HEK293 (cell line): ENCODE measurements around the gene SUSD2.

Source experiments
- CTCF ChIA-PET: fragments of 350-600 bp; formaldehyde crosslinking; extraction: SDS; loops from one replicate; lab custom pipeline; 2021; ENCODE audit warnings: antibody characterized with exemption; lab: Yijun Ruan, JAX
- POLR2A ChIA-PET: fragments of 300-600 bp; formaldehyde crosslinking; extraction: SDS; loops from one replicate; lab custom pipeline; 2020; ENCODE audit warnings: antibody characterized with exemption, inconsistent platforms; lab: Yijun Ruan, JAX
- H3K27ac ChIP-seq: fragments of 200-500 bp; sonication (Bioruptor generic); 2 replicates; pipeline ENCODE4 v1.5.1; 2014; ENCODE audit warnings: low read depth, low read length, control low read depth, inconsistent platforms; ENCODE audit errors: extremely low read depth
- H3K36me3 ChIP-seq, 2 experiments: fragments of 200-500 bp in 1 of 2; sonication (Bioruptor generic) in 1 of 2; 1 replicate in 1 of 2; 2 replicates in 1 of 2; pipeline ENCODE4 v1.5.1; 2014 to 2017; ENCODE audit warnings: inconsistent platforms in 2 of 2, low read length in 2 of 2; ENCODE audit not compliant: control insufficient read depth in 2 of 2, insufficient read depth in 1 of 2
- H3K4me1 ChIP-seq: fragments of 200-500 bp; sonication (Bioruptor generic); 2 replicates; pipeline ENCODE4 v1.5.1; 2014; ENCODE audit warnings: mild to moderate bottlenecking, low read length, inconsistent platforms; ENCODE audit not compliant: control insufficient read depth, insufficient read depth
- H3K4me3 ChIP-seq: 2 replicates; pipeline ENCODE4 v1.5.1; 2011; ENCODE audit warnings: low read depth, mild to moderate bottlenecking, control low read depth, low read length, moderate library complexity
- H3K9me3 ChIP-seq: fragments of 200-500 bp; sonication (Bioruptor generic); 2 replicates; pipeline ENCODE4 v1.5.1; 2014; ENCODE audit warnings: low read depth, low read length, inconsistent platforms; ENCODE audit not compliant: control insufficient read depth, insufficient read depth
- GLIS1 ChIP-seq: fragments of 450-650 bp; formaldehyde crosslinking; IDR thresholded peaks from 2 replicates; pipeline ENCODE4 v1.5.1; 2016; ENCODE audit warnings: missing biosample characterization, missing genetic modification characterization
- HOXD13 ChIP-seq: sonication (generic); formaldehyde crosslinking; IDR thresholded peaks from 2 replicates; pipeline ENCODE4 v1.8.0; 2022; ENCODE audit warnings: missing genetic modification reagents, borderline replicate concordance
- PRDM1 ChIP-seq: fragments of 450-650 bp; formaldehyde crosslinking; IDR thresholded peaks from 2 replicates; pipeline ENCODE4; 2016; ENCODE audit warnings: missing biosample characterization, missing genetic modification characterization
- PRDM4 ChIP-seq: fragments of 450-650 bp; formaldehyde crosslinking; IDR thresholded peaks from 2 replicates; pipeline ENCODE4 v1.5.1; 2017; ENCODE audit warnings: missing biosample characterization, missing genetic modification characterization
- SCRT2 ChIP-seq: fragments of 450-650 bp; formaldehyde crosslinking; IDR thresholded peaks from 2 replicates; pipeline ENCODE4 v1.5.1; 2016; ENCODE audit warnings: missing biosample characterization, missing genetic modification characterization
- SP3 ChIP-seq: fragments of 450-650 bp; formaldehyde crosslinking; IDR thresholded peaks from 2 replicates; pipeline ENCODE4 v1.5.1; 2016; ENCODE audit warnings: missing biosample characterization, missing genetic modification characterization
- TSHZ1 ChIP-seq: fragments of 450-650 bp; formaldehyde crosslinking; IDR thresholded peaks from 2 replicates; pipeline ENCODE4 v1.5.1; 2016; ENCODE audit warnings: missing biosample characterization, missing genetic modification characterization, borderline replicate concordance
- ZBTB7A ChIP-seq: fragments of 450-650 bp; formaldehyde crosslinking; IDR thresholded peaks from 2 replicates; pipeline ENCODE4 v1.5.1; 2016; ENCODE audit warnings: low read depth, missing biosample characterization, missing genetic modification characterization
- ZNF155 ChIP-seq: fragments of 450-650 bp; formaldehyde crosslinking; IDR thresholded peaks from 2 replicates; pipeline ENCODE4 v1.5.1; 2016; ENCODE audit warnings: missing biosample characterization, missing genetic modification characterization
- ZNF175 ChIP-seq: fragments of 450-650 bp; formaldehyde crosslinking; IDR thresholded peaks from 2 replicates; pipeline ENCODE4 v1.5.1; 2016; ENCODE audit warnings: missing biosample characterization, missing genetic modification characterization
- ZNF223 ChIP-seq: fragments of 450-650 bp; formaldehyde crosslinking; IDR thresholded peaks from 2 replicates; pipeline ENCODE4 v1.5.1; 2016; ENCODE audit warnings: missing biosample characterization, missing genetic modification characterization
- ZNF24 ChIP-seq: fragments of 450-650 bp; formaldehyde crosslinking; IDR thresholded peaks from 2 replicates; pipeline ENCODE4 v1.5.1; 2016; ENCODE audit warnings: missing biosample characterization, missing genetic modification characterization
- ZNF324 ChIP-seq: fragments of 450-650 bp; formaldehyde crosslinking; IDR thresholded peaks from 2 replicates; pipeline ENCODE4 v1.5.1; 2016; ENCODE audit warnings: missing biosample characterization, missing genetic modification characterization
- ZNF341 ChIP-seq: fragments of 450-650 bp; formaldehyde crosslinking; IDR thresholded peaks from 2 replicates; pipeline ENCODE4; 2016; ENCODE audit warnings: low read depth, missing biosample characterization, missing genetic modification characterization
- ZNF391 ChIP-seq: fragments of 450-650 bp; formaldehyde crosslinking; IDR thresholded peaks from 2 replicates; pipeline ENCODE4 v1.5.1; 2016; ENCODE audit warnings: low read depth, missing biosample characterization, missing genetic modification characterization, borderline replicate concordance
- ZNF398 ChIP-seq: fragments of 450-650 bp; formaldehyde crosslinking; IDR thresholded peaks from 2 replicates; pipeline ENCODE4 v1.5.1; 2017; ENCODE audit warnings: missing biosample characterization, missing genetic modification characterization
- ZNF521 ChIP-seq: fragments of 450-650 bp; formaldehyde crosslinking; IDR thresholded peaks from 2 replicates; pipeline ENCODE4 v1.5.1; 2017; ENCODE audit warnings: missing biosample characterization, mild to moderate bottlenecking, missing genetic modification characterization
- ZNF529 ChIP-seq: fragments of 450-650 bp; formaldehyde crosslinking; IDR thresholded peaks from 2 replicates; pipeline ENCODE4 v1.5.1; 2017; ENCODE audit warnings: missing genetic modification characterization, missing biosample characterization; ENCODE audit not compliant: insufficient replicate concordance
- ZNF600 ChIP-seq: fragments of 450-650 bp; formaldehyde crosslinking; IDR thresholded peaks from 2 replicates; pipeline ENCODE4 v1.5.1; 2016; ENCODE audit warnings: missing biosample characterization, missing genetic modification characterization
- ZNF624 ChIP-seq: fragments of 450-650 bp; formaldehyde crosslinking; IDR thresholded peaks from 2 replicates; pipeline ENCODE4 v1.5.1; 2017; ENCODE audit warnings: missing biosample characterization, missing genetic modification characterization
- ZNF777 ChIP-seq: fragments of 450-650 bp; formaldehyde crosslinking; IDR thresholded peaks from 2 replicates; pipeline ENCODE4 v1.5.1; 2017; ENCODE audit warnings: missing biosample characterization, missing genetic modification characterization, borderline replicate concordance
- ZSCAN18 ChIP-seq: fragments of 450-650 bp; formaldehyde crosslinking; IDR thresholded peaks from 2 replicates; pipeline ENCODE4 v1.5.1; 2016; ENCODE audit warnings: missing biosample characterization, missing genetic modification characterization

The SUSD2 gene

GRCh38 chr22:24233816-24234215 is 52.5 kb downstream of the SUSD2 start:
- POLR2A ChIA-PET, result no interaction called here
- Histone ChIP-seq H3K36me3 (no peaks in the 10 kb centered on the region), H3K4me3 (no peak overlapping the region)
- no peak for TF ChIP-seq PRDM4
- no peak for TF ChIP-seq TSHZ1 (tag by site-specific recombination)
- TF ChIP-seq ZNF391, result no peak
- TF ChIP-seq ZNF600, result no peak
- peak; percentile 37; the same call in 1 of the 2 replicates for TF ChIP-seq SCRT2 (tag by site-specific recombination)
- no peak for TF ChIP-seq ZNF155 (tag by site-specific recombination)
- TF ChIP-seq, all 188 proteins: peak for 1
- Histone ChIP-seq H3K9me3 (no peaks in the 10 kb centered on the region), H3K27ac (no peak overlapping the region), H3K4me1 (no peaks in the 10 kb centered on the region)
- CTCF ChIA-PET, result interaction anchor here (0.9 kb wide), 1 partner anchor 249 kb away, joined by 3 read pairs; no protein-coding TSS in a partner anchor

GRCh38 chr22:24235315-24235714 is 54.0 kb downstream of the SUSD2 start:
- POLR2A ChIA-PET, result interaction anchor here (0.5 kb wide), 1 partner anchor 748 kb away, joined by 4 read pairs; no protein-coding TSS in a partner anchor
- H3K36me3 ChIP-seq, result no peaks in the 10 kb centered on the region
- TF ChIP-seq ZNF223, result no peak
- TF ChIP-seq ZBTB7A (tag by site-specific recombination), result no peak
- no peak for TF ChIP-seq ZNF24 (tag by site-specific recombination)
- TF ChIP-seq ZNF777 (tag by site-specific recombination), result no peak
- TF ChIP-seq GLIS1 (tag by site-specific recombination), result no peak
- no peak for TF ChIP-seq HOXD13 (CRISPR knock-in tag)
- TF ChIP-seq ZNF175 (tag by site-specific recombination), result no peak
- TF ChIP-seq ZNF341, result no peak
- no peak for TF ChIP-seq ZNF624 (tag by site-specific recombination)
- TF ChIP-seq ZNF521, result no peak
- no peak for TF ChIP-seq ZNF324
- no peak for TF ChIP-seq ZNF398 (tag by site-specific recombination)
- TF ChIP-seq ZSCAN18 (tag by site-specific recombination), result no peak
- no peak for TF ChIP-seq PRDM1 (tag by site-specific recombination)
- TF ChIP-seq ZNF529 (tag by site-specific recombination), result no peak
- no peak for TF ChIP-seq SP3
- TF ChIP-seq, all 188 proteins: peak for 0
- no peak overlapping the region for H3K27ac ChIP-seq
- no peak overlapping the region for H3K4me3 ChIP-seq
- H3K9me3 ChIP-seq, result no peaks in the 10 kb centered on the region
- H3K4me1 ChIP-seq, result no peaks in the 10 kb centered on the region
- CTCF ChIA-PET, result no interaction called here
